ENCODE data around the gene RASGRP4.

Gene RASGRP4

DNA sequence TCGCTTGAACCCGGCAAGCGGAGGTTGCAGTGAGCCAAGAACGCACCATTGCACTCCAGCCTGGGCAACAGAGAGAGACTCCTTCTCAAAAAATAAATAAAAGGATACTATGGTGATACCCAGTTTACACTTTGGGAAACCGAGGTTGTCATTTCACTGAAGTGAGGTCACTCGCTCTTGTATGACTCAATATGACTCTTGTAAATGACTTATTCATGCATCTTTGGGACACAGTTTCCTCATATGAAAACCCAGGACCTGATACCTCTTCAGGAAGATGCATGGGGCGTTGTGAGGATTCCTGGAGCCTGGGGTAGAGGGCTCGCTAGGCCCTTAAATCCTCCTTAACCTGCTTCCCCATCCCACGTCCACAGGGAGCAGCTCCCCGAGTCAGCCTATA is 47.2 kb downstream of the RASGRP4 start:
- TF ChIP-seq, protein P1, sequence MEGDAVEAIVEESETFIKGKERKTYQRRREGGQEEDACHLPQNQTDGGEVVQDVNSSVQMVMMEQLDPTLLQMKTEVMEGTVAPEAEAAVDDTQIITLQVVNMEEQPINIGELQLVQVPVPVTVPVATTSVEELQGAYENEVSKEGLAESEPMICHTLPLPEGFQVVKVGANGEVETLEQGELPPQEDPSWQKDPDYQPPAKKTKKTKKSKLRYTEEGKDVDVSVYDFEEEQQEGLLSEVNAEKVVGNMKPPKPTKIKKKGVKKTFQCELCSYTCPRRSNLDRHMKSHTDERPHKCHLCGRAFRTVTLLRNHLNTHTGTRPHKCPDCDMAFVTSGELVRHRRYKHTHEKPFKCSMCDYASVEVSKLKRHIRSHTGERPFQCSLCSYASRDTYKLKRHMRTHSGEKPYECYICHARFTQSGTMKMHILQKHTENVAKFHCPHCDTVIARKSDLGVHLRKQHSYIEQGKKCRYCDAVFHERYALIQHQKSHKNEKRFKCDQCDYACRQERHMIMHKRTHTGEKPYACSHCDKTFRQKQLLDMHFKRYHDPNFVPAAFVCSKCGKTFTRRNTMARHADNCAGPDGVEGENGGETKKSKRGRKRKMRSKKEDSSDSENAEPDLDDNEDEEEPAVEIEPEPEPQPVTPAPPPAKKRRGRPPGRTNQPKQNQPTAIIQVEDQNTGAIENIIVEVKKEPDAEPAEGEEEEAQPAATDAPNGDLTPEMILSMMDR (IDR thresholded peaks at IDR 0.05; ENCODE audit: low read depth, low read length, missing control alignments), result no peak

DNA sequence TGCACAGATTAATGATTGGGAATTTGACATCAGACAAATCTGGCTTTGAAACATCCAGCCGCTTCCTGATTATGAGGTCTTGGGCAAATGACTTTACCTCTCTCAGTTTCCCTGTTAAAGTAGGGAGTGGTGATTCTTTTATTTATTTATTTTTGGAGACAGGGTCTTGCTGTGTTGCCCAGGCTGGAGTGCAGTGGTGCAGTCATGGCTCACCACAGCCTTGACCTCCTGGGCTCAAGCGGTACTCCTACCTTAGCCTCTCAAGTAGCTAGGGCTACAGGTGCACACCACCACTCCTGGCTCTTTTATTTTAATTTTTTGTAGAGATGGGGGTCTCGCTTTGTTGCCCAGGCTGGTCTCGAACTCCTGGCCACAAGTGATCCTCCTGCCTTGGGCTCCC is 49.0 kb downstream of the RASGRP4 start:
- Histone ChIP-seq H3K4me3 (ENCODE audit: low read depth, low read length) (no peak overlapping the region), H3K36me3 (replicated peaks) (peaks cover 52% of the 10 kb centered on the region), H3K27me3 (replicated peaks) (no peaks in the 10 kb centered on the region), H3K27ac (no peak overlapping the region)
- TF ChIP-seq, protein P1 (IDR thresholded peaks at IDR 0.05; ENCODE audit: low read depth, low read length, missing control alignments), result no peak
- in situ Hi-C loops (cut with HindIII; ENCODE audit: low pct_ligation_motif_present, low sequenced_read_pairs), result no loop called here
- DNase-seq, result no peak

More for the DNA sequence above, 47.2 kb downstream of the RASGRP4 start:
- Histone ChIP-seq H3K27ac (no peak overlapping the region), H3K4me3 (ENCODE audit: low read depth, low read length) (no peak overlapping the region), H3K36me3 (replicated peaks) (peaks cover 67% of the 10 kb centered on the region), H3K27me3 (replicated peaks) (no peaks in the 10 kb centered on the region)
- in situ Hi-C loops (cut with HindIII; ENCODE audit: low pct_ligation_motif_present, low sequenced_read_pairs), result no loop called here
- DNase-seq, result no peak

DNA sequence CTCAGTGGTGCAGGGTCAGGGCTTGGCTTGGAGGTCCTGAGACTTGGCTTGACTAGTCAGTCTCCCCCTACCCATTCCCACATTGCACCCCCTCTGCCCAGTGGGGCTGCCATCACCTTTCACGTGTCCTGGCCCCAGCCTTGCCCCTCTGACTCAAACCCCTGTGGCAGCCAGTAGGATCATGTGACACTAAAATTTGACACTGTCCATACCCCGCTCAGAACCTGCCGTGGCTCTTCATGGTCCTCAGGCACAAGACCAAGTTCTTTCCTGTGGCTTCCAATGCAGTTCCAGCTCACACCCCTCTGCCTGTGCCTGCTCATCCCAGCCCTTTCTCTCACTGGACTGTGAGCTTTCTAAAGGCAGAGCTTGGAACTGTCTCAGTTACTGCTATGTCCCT is 49.4 kb downstream of the RASGRP4 start:
- H3K27me3 ChIP-seq (replicated peaks), result no peaks in the 10 kb centered on the region
- no peak overlapping the region for H3K4me3 ChIP-seq (ENCODE audit: low read depth, low read length)
- TF ChIP-seq, protein P1 (IDR thresholded peaks at IDR 0.05; ENCODE audit: low read depth, low read length, missing control alignments), result no peak
- H3K27ac ChIP-seq, result no peak overlapping the region
- in situ Hi-C loops (cut with HindIII; ENCODE audit: low pct_ligation_motif_present, low sequenced_read_pairs), result no loop called here
- DNase-seq, result no peak
- H3K36me3 ChIP-seq (replicated peaks), result peaks cover 47% of the 10 kb centered on the region

DNA sequence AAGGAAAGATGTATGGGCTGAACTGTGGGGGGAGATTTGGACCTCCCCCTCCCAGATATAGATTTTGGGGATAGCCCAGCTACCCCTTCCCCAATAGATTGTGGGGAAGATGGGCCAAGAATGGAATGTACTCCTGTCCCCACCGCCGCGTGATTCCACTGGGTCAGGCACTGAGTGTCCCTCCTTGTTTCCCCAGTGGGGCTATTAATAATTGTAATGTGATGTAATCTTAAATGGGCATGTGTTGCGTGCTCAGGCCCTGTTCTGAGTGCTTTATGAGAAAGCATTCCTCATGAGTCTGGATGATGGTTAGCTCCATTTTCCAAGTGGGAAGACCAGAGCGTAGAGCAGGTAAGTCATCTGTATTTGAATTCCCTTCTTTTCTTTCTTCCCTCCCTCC is 50.3 kb downstream of the RASGRP4 start:
- peak overlapping the region; percentile 95 for H3K27ac ChIP-seq
- peak overlapping the region; percentile 95 for H3K4me3 ChIP-seq (ENCODE audit: low read depth, low read length)
- in situ Hi-C loops (cut with HindIII; ENCODE audit: low pct_ligation_motif_present, low sequenced_read_pairs), result no loop called here
- H3K27me3 ChIP-seq (replicated peaks), result no peaks in the 10 kb centered on the region
- no peak for DNase-seq
- TF ChIP-seq, protein P1 (IDR thresholded peaks at IDR 0.05; ENCODE audit: low read depth, low read length, missing control alignments), result no peak
- peaks cover 39% of the 10 kb centered on the region for H3K36me3 ChIP-seq (replicated peaks)

DNA sequence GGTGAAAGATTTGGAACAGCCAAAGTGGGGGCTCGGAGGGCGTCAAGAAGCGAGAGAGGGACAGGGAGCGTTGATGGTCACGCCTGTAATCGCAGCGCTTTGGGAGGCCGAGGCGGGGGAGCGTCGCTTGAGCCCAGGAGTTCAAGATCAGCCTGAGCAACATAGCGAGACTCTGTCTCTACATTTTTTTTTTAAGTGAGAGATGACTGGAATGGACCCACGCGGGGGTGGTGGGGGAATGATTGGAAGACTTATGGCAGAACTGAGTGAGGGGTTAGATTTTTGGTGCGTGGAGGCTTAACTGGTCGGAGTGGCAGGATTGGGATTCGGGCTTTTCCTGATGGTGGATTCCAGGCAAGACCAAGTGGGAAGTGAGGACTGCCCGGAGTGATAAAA is 50.9 kb downstream of the RASGRP4 start:
- H3K27ac ChIP-seq, result peak overlapping the region; percentile 95
- H3K4me3 ChIP-seq (ENCODE audit: low read depth, low read length), result peak overlapping the region; percentile 95
- no peak for DNase-seq
- H3K27me3 ChIP-seq (replicated peaks), result no peaks in the 10 kb centered on the region
- H3K36me3 ChIP-seq (replicated peaks), result peaks cover 32% of the 10 kb centered on the region
- in situ Hi-C loops (cut with HindIII; ENCODE audit: low pct_ligation_motif_present, low sequenced_read_pairs), result no loop called here
- TF ChIP-seq, protein P1 (IDR thresholded peaks at IDR 0.05; ENCODE audit: low read depth, low read length, missing control alignments), result no peak

DNA sequence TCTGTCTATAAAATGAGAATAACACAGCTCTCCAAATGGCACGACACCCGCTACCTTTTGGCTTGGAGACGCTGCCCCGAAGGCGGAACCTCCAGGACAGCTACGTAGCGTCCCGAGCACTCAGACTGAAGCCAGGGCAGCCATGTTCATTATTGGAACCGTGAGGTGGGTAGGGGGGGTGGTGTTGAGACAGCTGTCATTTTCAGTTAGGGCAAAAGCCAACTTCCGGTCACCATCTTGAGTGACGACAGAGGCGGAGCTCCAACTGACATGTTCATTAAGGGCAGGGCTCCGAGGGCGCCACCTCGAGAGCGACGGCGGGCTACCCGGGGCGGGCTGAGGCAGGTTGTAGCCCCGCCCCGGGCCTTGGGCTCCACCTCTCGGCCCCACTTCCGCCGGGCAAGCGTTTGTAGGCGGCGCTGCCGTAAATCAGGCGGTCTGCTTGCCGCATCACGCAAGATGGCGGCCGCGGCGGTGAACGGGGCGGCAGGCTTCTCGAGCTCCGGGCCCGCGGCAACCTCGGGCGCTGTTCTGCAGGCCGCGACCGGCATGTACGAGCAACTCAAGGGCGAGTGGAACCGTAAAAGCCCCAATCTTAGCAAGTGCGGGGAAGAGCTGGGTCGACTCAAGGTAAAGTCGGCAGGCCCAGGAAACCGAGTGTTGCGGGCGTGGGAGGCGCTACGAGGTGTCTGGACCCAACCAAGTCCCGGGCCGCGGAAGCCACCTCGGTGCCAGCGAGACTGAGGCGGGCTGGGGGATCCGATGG is 51.5 kb downstream of the RASGRP4 start, which contains the start of gene PSMD8:
PSMD8 (plus strand) TSS at position 240 of the 766 bp plus-strand sequence; CDS start at position 271, 31 bp downstream.
- Histone ChIP-seq H3K36me3 (replicated peaks) (peaks cover 26% of the 10 kb centered on the region), H3K27me3 (replicated peaks) (no peaks in the 10 kb centered on the region), H3K27ac (peak within 1 kb of the TSS; percentile 95), H3K4me3 (ENCODE audit: low read depth, low read length) (peak within 1 kb of the TSS; percentile 95)
- in situ Hi-C loops (cut with HindIII; ENCODE audit: low pct_ligation_motif_present, low sequenced_read_pairs), result no loop called here
- TF ChIP-seq, protein P1 (IDR thresholded peaks at IDR 0.05; ENCODE audit: low read depth, low read length, missing control alignments), result peak; percentile 31
- peak; percentile 98 for DNase-seq

Data from brain microvascular endothelial cell (primary cell).